HepG2 (cell line): Measurements from ENCODE around the gene FOXS1. TPM values are rescaled to one million over a fixed set of nuclear protein-coding genes. Genes with fewer than 3 reads are reported as not detected.

Experiments used
- ASH2L ChIP-seq: fragments of 300-600, 200-600 bp; sonication (generic); IDR thresholded peaks from 2 replicates; pipeline ENCODE4 v1.7.0; 2017; ENCODE audit warnings: low read depth, mild to moderate bottlenecking, moderate library complexity, mixed read lengths, low read length; ENCODE audit not compliant: insufficient read length
- CBX1 ChIP-seq: IDR thresholded peaks from one replicate; pipeline ENCODE4 v1.6.1; 2016; ENCODE audit warnings: antibody characterized with exemption, low read depth
- GLI4 ChIP-seq: sonication (generic); formaldehyde crosslinking; IDR thresholded peaks from 2 replicates; pipeline ENCODE4 v1.5.1; 2020; ENCODE audit warnings: missing genetic modification reagents, mild to moderate bottlenecking, moderate library complexity, borderline replicate concordance
- HOXA5 ChIP-seq: sonication (generic); formaldehyde crosslinking; IDR thresholded peaks from 2 replicates; pipeline ENCODE4 v1.4.0; 2020; ENCODE audit warnings: missing genetic modification reagents
- KLF9 ChIP-seq: IDR thresholded peaks from 2 replicates; pipeline ENCODE4 v1.6.1; 2016; ENCODE audit warnings: low read depth
- MED1 ChIP-seq: sonication (generic); formaldehyde crosslinking; IDR thresholded peaks from 2 replicates; pipeline ENCODE4 v1.4.0; 2020; ENCODE audit warnings: missing genetic modification reagents
- MLLT10 ChIP-seq: sonication (generic); formaldehyde crosslinking; IDR thresholded peaks from 2 replicates; pipeline ENCODE4 v1.4.0; 2020; ENCODE audit warnings: missing genetic modification reagents
- NCOR1 ChIP-seq: fragments of 200-600 bp; sonication (generic); IDR thresholded peaks from 2 replicates; pipeline ENCODE4 v1.7.0; 2017; ENCODE audit warnings: antibody characterized with exemption, low read length, borderline replicate concordance
- PHB2 ChIP-seq: fragments of 450-650 bp; IDR thresholded peaks from 2 replicates; pipeline ENCODE4 v1.6.1; 2018; ENCODE audit not compliant: partially characterized antibody
- PTBP1 ChIP-seq: fragments of 200-400 bp; formaldehyde crosslinking; IDR thresholded peaks from 2 replicates; pipeline ENCODE4 v1.6.1; 2018; ENCODE audit warnings: low read length, low read depth; ENCODE audit not compliant: poor library complexity, severe bottlenecking
- TBX3 ChIP-seq: fragments of 450-650 bp; IDR thresholded peaks from 2 replicates; pipeline ENCODE4 v1.6.1; 2017; ENCODE audit warnings: antibody characterized with exemption, mild to moderate bottlenecking, inconsistent platforms, borderline replicate concordance
- ZBTB42 ChIP-seq: sonication (generic); formaldehyde crosslinking; IDR thresholded peaks from 2 replicates; pipeline ENCODE4 v1.5.0; 2020; ENCODE audit warnings: mild to moderate bottlenecking, missing genetic modification reagents
- ZNF354B ChIP-seq: sonication (generic); formaldehyde crosslinking; IDR thresholded peaks from 2 replicates; pipeline ENCODE4 v1.8.0; 2022; ENCODE audit warnings: mild to moderate bottlenecking, missing genetic modification reagents
- ZNF878 ChIP-seq: sonication (generic); formaldehyde crosslinking; IDR thresholded peaks from 2 replicates; pipeline ENCODE4 v1.8.1; 2023; ENCODE audit warnings: mild to moderate bottlenecking, missing genetic modification reagents, moderate library complexity
- ZNF883 ChIP-seq: sonication (generic); formaldehyde crosslinking; IDR thresholded peaks from 2 replicates; pipeline ENCODE4 v1.5.1; 2020; ENCODE audit warnings: mild to moderate bottlenecking, missing genetic modification reagents; ENCODE audit errors: not compliant biosample characterization
- polyA plus RNA-seq, 8 experiments: library from polyadenylated mRNA; depleted of rRNA in 3 of 8; stranded (reverse) in 7 of 8; unstranded in 1 of 8; fragments of >200 nt; fragmentation: Illumina TruSeq in 4 of 8; extraction: Trizol in 4 of 8; gene quantifications; 2 replicates each; pipeline versions ENCODE4 v1.2.1 to v1.2.3, GENCODE V29; 2011 to 2016; ENCODE audit warnings: low read depth in 4 of 8, missing spikeins in 1 of 8, mixed read lengths in 1 of 8; ENCODE audit not compliant: insufficient read depth in 1 of 8
- total RNA-seq, 5 experiments: library from RNA; depleted of rRNA; stranded (reverse); fragments of >200 nt; fragmentation: Illumina TruSeq; extraction: Trizol; gene quantifications; 2 replicates each; pipeline ENCODE4 v1.2.3, GENCODE V29; 2016; ENCODE audit warnings: low read depth in 1 of 5
- TF ChIP-seq, protein P1 (sequence below): sonication (generic); formaldehyde crosslinking; IDR thresholded peaks from 2 replicates; pipeline ENCODE4 v1.5.0; 2020; ENCODE audit warnings: mild to moderate bottlenecking, low read depth, missing genetic modification reagents, borderline replicate concordance
- TF ChIP-seq, protein P2 (sequence below): fragments of 450-650 bp; IDR thresholded peaks from 2 replicates; pipeline ENCODE4 v1.6.1; 2017; ENCODE audit warnings: mild to moderate bottlenecking
- TF ChIP-seq, protein P3 (sequence below): fragments of 450-650 bp; IDR thresholded peaks from 2 replicates; pipeline ENCODE4 v1.6.1; 2017
- TF ChIP-seq, protein P4 (sequence below): sonication (generic); formaldehyde crosslinking; IDR thresholded peaks from 2 replicates; pipeline ENCODE4 v1.5.0; 2020; ENCODE audit warnings: mild to moderate bottlenecking, missing genetic modification reagents
- TF ChIP-seq, protein P5 (sequence below): sonication (generic); formaldehyde crosslinking; IDR thresholded peaks from 2 replicates; pipeline ENCODE4 v1.4.0; 2020; ENCODE audit warnings: mild to moderate bottlenecking, missing genetic modification reagents

FOXS1 gene
- total and polyA plus RNA-seq, 2 of the 13 experiments (the other 11 are each of a cell fraction or from before 2014, with no cell fraction given) = not detected

DNA sequence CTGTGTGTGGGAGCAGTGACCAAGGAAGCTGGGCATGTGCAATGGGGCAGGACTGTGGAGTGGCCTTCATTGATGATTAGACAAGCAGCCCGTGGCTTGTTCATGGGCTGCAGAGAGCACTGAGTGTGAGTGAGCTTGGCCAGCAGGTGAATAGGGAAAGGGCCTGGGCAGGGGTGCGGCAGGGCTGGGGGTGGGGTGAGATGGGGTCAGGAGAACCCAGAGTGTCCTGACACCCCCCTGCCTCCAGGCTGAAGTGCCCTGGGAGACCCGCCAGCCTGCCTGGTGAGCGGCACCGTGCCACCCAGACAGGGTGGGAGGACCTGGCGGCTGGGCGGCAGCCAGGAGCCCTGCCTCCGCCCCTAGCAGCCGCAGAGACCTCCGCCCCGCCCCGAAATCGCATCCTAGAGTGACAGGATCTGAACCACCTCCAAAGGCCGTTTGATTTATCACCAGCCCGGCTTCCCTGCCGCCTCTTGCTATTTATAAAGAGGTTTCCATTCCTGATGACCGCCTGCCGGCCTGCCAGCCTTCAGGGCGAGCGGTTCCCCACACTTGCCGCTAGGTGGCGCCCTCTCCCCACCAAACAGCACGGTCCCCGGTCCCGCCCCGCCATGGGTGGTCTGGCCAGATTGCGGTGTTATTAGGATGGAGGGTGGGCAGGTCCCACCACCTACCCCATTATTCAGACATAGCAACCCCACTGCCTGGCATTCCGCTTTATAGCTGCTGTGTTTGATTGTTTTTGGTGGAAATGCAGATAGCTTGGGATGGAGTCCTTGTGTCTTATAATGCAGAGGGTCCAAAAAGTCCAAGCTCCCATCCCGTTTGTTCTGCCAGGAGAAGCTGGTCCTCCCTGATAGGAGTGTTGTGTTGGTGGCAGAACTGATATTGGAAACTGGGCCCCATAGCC is 22.7 kb downstream of the FOXS1 start (continued):
- TF ChIP-seq, protein P1, sequence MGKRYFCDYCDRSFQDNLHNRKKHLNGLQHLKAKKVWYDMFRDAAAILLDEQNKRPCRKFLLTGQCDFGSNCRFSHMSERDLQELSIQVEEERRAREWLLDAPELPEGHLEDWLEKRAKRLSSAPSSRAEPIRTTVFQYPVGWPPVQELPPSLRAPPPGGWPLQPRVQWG (CRISPR knock-in tag) = no peak
- TF ChIP-seq ZNF878 (CRISPR knock-in tag) (no peak), CBX1 (no peak), NCOR1 (no peak), ZNF354B (no peak), PHB2 (no peak), GLI4 (0 out of 2 replicates have a peak, but pooled peaks have one; percentile 64), ZNF883 (CRISPR knock-in tag) (no peak), PTBP1 (no peak), KLF9 (CRISPR knock-in tag) (no peak; the same call in 1 of the 2 replicates), HOXA5 (CRISPR knock-in tag) (0 out of 2 replicates have a peak, but pooled peaks have one; percentile 29), MED1 (CRISPR knock-in tag) (no peak), ZBTB42 (CRISPR knock-in tag) (no peak), TBX3 (no peak), MLLT10 (CRISPR knock-in tag) (no peak), ASH2L (no peak)
- TF ChIP-seq, protein P2, sequence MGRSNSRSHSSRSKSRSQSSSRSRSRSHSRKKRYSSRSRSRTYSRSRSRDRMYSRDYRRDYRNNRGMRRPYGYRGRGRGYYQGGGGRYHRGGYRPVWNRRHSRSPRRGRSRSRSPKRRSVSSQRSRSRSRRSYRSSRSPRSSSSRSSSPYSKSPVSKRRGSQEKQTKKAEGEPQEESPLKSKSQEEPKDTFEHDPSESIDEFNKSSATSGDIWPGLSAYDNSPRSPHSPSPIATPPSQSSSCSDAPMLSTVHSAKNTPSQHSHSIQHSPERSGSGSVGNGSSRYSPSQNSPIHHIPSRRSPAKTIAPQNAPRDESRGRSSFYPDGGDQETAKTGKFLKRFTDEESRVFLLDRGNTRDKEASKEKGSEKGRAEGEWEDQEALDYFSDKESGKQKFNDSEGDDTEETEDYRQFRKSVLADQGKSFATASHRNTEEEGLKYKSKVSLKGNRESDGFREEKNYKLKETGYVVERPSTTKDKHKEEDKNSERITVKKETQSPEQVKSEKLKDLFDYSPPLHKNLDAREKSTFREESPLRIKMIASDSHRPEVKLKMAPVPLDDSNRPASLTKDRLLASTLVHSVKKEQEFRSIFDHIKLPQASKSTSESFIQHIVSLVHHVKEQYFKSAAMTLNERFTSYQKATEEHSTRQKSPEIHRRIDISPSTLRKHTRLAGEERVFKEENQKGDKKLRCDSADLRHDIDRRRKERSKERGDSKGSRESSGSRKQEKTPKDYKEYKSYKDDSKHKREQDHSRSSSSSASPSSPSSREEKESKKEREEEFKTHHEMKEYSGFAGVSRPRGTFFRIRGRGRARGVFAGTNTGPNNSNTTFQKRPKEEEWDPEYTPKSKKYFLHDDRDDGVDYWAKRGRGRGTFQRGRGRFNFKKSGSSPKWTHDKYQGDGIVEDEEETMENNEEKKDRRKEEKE = no peak
- TF ChIP-seq, protein P3, sequence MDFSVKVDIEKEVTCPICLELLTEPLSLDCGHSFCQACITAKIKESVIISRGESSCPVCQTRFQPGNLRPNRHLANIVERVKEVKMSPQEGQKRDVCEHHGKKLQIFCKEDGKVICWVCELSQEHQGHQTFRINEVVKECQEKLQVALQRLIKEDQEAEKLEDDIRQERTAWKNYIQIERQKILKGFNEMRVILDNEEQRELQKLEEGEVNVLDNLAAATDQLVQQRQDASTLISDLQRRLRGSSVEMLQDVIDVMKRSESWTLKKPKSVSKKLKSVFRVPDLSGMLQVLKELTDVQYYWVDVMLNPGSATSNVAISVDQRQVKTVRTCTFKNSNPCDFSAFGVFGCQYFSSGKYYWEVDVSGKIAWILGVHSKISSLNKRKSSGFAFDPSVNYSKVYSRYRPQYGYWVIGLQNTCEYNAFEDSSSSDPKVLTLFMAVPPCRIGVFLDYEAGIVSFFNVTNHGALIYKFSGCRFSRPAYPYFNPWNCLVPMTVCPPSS = no peak
- TF ChIP-seq, protein P4, sequence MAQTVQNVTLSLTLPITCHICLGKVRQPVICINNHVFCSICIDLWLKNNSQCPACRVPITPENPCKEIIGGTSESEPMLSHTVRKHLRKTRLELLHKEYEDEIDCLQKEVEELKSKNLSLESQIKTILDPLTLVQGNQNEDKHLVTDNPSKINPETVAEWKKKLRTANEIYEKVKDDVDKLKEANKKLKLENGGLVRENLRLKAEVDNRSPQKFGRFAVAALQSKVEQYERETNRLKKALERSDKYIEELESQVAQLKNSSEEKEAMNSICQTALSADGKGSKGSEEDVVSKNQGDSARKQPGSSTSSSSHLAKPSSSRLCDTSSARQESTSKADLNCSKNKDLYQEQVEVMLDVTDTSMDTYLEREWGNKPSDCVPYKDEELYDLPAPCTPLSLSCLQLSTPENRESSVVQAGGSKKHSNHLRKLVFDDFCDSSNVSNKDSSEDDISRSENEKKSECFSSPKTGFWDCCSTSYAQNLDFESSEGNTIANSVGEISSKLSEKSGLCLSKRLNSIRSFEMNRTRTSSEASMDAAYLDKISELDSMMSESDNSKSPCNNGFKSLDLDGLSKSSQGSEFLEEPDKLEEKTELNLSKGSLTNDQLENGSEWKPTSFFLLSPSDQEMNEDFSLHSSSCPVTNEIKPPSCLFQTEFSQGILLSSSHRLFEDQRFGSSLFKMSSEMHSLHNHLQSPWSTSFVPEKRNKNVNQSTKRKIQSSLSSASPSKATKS (CRISPR knock-in tag) = no peak
- TF ChIP-seq, protein P5, sequence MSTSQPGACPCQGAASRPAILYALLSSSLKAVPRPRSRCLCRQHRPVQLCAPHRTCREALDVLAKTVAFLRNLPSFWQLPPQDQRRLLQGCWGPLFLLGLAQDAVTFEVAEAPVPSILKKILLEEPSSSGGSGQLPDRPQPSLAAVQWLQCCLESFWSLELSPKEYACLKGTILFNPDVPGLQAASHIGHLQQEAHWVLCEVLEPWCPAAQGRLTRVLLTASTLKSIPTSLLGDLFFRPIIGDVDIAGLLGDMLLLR (CRISPR knock-in tag) = no peak
